Glomerular endothelial cell (primary cell): Measurements from ENCODE around the gene AHSG. TPM values are rescaled to one million over a fixed set of nuclear protein-coding genes. Genes with fewer than 3 reads are reported as not detected.
"Not testable (repeated sequence)": the region's sequence is repeated elsewhere in the genome, so short reads cannot be mapped to it uniquely, and the experiment has no call there.

Experiments used
- DNase-seq: peaks from one replicate; pipeline ENCODE4 v3.0.0-alpha.2; 2011; ENCODE audit warnings: low read depth, low spot score; ENCODE audit errors: extremely low read depth
- total RNA-seq: library from RNA; depleted of rRNA; stranded (reverse); fragments of >200 nt; gene quantifications from 2 replicates; pipeline ENCODE4 v1.2.3, GENCODE V29; 2015

The AHSG gene, protein sequence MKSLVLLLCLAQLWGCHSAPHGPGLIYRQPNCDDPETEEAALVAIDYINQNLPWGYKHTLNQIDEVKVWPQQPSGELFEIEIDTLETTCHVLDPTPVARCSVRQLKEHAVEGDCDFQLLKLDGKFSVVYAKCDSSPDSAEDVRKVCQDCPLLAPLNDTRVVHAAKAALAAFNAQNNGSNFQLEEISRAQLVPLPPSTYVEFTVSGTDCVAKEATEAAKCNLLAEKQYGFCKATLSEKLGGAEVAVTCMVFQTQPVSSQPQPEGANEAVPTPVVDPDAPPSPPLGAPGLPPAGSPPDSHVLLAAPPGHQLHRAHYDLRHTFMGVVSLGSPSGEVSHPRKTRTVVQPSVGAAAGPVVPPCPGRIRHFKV
- total RNA-seq, result not detected in 2 replicates

DNA sequence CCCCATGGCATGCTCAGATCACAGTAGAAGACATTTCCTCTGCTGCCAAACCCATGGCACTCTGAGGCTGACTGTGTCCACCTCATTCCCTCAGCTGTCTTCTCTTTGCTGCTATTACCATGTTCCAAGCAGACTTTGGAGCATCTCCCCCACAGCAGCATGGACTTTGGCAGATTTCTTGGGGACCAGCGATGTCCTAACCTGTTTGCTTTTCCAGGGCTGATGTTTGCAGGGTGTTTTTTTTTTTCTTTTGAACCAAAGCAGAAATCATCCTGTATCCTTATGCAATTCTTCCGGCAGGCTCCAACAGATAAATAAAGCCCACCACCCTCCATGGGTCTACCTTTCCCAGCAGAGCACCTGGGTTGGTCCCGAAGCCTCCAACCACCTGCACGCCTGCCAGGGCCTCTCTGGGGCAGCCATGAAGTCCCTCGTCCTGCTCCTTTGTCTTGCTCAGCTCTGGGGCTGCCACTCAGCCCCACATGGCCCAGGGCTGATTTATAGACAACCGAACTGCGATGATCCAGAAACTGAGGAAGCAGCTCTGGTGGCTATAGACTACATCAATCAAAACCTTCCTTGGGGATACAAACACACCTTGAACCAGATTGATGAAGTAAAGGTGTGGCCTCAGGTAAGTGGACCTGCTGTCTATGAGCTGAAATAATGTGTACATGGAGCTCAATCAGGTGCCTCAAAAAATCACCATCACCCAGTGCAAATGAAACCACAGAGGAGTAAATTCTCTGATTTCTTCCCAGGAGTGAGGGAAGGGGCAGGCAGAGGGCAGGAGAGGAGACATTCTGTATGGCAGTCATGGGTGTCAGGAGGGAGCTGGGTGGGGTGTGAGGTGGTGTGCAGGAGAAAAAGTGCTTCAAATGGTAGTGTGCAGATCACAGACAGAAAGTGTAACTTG, at the start of gene AHSG:
TSS of gene AHSG (plus strand) at position 340 of the 916 bp plus-strand sequence. CDS start at position 422, 82 bp downstream.
- DNase-seq, result no peak

DNA sequence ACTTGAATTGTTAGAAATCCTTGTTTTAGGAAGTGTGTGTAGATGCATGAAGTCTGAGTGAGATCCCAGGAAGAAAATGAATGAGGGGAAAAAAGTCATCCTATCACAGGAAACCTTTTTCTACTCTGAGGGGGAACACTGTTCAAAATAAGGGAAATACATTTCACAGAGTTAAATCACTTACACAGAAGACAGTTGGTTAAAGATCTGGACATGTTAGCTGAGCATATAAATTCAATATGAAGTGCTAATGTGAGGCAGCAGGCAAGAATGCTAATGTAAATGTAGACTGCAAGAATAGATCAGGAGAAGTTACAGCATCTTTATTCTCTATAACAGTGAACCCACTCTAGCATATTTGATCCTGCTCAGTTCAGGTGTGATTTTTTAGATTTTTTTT, 48.3 kb upstream of the AHSG start:
- no peak for DNase-seq

DNA sequence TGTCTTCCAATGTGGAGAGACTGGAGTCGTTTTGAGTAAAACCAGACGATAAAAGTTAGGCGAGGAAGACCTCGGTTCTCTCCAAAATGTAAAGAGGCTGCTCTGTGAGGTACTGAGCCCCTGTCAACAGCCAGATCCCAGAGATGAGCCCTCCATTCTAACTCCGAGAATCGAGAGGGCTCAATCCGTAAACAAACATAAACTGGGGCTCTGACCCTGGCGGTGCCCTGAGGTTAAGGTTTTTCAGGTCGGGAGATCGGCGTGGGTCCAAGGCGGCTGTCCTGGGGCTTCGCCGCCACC, 46.1 kb upstream of the AHSG start:
- no peak for DNase-seq

DNA sequence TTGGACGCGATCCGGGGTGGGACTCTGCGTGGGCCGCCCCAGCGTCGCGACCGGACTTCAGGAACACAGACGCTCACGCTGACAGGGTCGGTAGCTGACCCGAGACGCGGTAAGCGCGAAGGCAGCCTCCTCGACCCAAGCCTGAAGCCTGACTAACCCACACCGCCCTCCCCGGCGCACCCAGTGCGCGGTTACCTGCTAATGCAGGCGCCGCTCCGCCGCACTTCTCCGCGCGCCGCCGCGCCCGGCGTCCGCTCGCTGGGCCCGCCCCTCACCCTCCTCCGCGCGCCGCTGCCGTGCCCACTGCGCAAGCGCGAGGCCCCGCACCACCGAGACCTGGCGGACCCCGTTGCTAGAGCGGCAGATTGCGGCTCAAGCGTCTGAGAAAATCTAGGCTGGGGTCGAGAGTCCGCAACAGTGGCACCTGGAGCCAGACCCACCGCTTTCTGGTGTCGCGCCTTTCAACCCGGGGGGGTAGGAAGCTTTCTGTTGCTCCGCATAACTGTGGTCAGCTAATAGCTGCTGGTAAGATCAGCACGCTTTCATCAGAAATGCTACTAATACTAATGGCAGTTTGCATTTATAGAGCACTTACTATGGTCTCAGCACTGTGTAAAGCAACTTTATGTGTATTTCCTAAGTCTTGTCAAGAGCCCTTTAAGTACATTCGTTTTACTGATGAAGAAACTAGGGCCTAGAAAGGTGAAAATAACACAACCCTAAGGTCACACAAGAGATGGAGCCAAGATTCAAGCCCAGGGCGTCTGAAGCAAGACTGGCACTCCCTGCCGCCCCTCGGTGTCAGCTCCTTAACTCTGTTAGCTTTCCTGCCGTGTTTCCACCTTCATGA, 45.6 kb upstream of the AHSG start, which contains the start of gene TBCCD1:
TSS of gene TBCCD1 (minus strand) at position 268 of the 850 bp plus-strand sequence. CDS start 3,010 bp downstream, outside the sequence.
- DNase-seq, result peak; percentile 44

DNA sequence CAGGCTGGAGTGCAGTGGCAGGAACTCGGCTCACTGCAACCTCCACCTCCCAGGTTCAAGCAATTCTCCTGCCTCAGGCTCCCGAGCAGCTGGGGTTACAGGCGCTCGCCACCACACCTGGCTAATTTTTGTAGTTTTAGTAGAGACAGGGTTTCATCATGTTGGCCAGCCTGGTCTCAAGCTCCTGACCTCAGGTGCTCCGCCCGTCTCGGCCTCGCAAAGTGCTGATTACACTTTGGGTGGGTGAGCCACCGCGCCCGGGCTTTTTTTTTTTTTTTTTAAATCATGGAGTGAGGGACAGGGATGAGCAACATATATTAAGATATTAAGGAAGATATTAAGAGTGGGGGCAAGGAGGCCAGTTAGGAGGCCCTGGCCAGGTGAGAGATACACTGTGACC, 43.5 kb upstream of the AHSG start:
- not testable (repeated sequence) for DNase-seq

DNA sequence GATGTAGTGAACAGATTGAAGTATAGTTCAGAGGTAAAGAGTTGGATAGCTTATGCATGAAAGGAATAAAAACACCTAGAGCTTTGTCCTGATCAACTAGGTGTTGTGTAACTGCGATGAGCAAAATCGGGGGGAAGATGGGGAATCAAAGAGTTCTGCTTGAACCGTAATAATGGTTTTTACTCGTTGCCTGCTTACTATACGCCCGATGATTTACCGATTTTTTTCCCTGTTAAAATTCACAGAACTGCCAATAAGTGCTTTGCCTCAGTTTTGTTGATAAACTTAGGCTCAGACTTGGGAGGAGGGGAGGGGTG, 43.1 kb upstream of the AHSG start:
- no peak for DNase-seq

DNA sequence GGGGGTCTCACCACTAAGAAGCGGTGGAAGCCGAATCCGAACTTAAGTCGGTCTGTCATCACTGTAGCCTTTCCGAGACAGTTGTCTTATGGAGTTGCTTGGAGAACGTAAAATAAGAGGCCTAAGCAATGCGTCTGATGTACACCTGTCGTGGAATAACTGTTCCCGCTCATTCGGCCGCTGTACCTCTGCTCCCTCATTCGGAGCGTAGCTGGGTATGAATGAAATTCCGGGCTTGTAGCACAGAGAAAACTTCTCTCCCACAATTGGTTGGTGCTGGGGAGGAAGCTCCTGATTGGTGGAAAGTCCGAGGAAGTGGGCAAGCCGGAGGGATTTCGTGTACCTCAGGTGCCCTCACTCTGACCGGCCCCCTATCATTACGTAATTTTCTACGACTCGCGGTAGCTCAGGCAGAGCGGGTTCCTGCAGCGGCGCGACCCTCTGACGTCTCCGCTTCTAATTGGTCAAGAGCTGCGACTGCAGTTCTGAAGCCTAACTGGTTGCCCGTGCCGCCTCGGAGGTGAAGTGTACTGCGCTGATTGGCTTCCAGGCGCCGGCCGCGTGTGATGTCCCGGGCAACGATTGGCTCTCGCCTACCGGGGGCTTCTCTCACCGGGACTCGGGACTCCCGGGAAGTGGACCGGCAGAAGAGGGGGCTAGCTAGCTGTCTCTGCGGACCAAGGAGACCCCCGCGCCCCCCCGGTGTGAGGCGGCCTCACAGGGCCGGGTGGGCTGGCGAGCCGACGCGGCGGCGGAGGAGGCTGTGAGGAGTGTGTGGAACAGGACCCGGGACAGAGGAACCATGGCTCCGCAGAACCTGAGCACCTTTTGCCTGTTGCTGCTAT, 42.5 kb upstream of the AHSG start, which contains the start of gene DNAJB11:
TSS of gene DNAJB11 (plus strand) at position 625 of the 845 bp plus-strand sequence. CDS start at position 803, 178 bp downstream.
- peak; percentile 97 for DNase-seq

DNA sequence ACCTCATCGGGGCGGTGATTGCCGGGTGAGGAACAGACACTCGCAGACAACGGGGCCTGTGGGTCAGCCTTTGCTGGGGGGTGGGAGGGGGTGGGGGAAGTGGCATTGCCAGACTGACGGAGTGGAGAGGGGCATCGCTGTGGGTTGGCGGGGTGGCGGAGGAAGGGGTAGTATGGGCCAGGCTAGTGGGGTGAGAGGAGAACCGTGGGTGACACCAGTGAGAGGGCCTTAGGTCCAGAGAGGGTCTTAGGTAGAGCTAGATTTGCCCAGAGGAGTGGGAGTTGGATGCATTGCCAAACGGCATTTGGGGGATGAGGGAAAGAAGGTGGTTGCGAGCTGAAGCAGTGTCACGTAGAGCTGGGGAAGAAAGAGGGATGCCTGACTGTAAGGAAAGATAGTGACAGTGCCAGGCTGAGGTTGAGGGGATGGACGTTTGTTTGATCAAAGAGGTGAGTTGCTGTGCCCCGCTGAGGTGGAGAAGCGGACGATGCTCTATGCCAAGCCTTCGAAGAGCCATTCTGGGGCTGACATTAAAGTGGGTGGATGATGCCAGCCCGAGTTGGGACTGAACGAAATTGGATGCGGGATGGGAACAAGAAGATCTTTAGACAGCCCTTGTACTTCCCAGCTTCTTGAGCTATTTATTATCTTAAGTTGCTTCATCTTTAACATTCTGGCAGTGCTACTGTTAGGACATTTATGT, 41.8 kb upstream of the AHSG start:
- no peak for DNase-seq

DNA sequence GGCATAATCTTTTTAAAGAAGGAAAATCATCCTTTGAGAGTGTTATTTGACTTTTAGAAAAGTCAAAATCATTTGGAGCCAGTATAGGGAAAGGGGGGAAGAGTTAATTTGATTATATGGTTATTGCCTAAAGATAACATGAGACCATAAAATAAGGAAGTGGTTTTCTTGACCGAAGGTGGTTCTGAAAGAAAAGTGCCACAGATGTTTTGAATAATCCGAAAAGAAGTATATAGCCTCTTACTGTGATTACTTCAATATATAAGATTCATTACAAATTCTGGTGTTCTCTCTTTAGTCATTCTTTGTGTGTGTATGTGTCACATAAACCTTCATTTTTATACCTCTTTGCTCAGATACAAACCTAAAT, 41.2 kb upstream of the AHSG start:
- no peak for DNase-seq

DNA sequence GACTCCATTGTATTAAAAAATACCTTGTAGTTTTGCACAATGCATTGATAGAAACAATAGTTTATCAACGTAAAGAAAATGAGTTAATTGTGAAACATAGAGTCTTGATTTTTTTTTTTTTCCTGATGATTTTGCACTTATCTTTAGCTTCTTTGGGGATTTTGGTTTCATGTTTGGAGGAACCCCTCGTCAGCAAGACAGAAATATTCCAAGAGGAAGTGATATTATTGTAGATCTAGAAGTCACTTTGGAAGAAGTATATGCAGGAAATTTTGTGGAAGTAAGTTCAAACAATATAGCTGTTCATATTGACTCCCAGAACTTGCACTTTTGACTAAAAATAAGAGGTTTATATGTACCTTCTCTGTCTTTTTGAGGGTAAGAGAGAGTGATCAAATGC, 35.3 kb upstream of the AHSG start:
- DNase-seq, result no peak

DNA sequence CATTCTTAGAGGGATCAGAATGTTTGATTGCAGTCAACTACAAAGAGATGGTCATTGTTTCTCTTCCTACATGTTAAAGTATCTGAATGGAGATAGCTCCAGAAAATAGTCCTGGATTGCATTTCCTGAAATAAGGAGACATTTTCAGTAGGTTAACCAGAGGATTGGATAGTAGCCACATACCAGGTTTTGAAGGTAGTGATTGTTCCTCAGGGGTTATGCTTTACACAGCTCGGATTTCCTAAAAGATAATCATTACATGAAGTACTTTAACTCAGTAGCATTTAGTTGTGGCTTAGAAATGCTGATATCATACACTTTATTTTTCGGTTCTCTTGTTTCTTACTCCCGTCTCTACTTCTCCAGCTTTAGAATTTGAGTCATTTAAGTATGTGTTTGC, 32.1 kb upstream of the AHSG start:
- DNase-seq, result no peak

DNA sequence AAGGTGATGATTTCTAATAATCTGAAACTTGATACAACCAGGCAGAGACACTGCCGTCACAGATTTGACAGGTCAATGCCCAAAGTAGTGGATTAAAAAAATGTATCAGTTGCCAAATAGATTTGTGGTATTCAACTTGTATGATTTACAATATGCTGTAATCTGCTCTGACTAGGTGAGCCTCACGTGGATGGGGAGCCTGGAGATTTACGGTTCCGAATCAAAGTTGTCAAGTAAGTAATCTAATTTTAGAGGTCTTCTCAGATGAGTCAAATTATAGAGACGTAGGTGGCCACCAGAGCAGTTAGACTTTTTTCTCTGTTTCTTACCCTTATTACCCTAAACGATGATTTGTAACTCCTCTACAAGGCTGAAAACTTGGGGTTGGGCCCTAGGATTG, 30.3 kb upstream of the AHSG start:
- no peak for DNase-seq

DNA sequence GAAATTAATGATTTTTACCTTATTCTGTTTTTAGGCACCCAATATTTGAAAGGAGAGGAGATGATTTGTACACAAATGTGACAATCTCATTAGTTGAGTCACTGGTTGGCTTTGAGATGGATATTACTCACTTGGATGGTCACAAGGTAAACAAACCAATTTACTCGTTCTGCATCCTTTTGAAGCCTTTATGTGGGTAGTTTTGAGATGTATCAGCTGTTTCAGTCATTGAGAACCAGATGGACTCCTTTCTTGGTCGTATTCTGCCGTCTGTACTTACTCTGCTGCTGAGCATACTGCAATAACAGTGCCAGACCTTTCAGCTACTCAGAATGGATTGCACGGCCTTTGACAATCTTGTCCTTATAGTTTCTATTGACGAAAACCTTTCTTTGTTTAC, 29.0 kb upstream of the AHSG start:
- DNase-seq, result no peak

DNA sequence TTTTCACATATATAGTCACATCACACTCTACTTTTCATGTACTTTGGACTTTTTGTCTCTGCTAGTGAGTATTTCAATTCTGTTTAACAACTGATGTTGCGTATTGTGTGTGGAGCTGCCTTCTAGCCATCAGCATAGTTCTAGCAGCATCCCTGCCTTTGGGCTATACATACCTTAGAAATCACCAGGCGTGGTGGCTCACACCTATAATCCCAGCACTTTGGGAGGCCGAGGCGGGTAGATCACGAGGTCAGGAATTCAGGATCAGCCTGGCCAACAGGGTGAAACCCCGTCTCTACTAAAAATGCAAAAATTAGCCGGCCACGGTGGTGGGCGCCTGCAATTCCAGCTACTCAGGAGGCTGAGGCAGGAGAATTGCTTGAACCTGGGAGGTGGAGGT, 26.6 kb upstream of the AHSG start:
- not testable (repeated sequence) for DNase-seq

DNA sequence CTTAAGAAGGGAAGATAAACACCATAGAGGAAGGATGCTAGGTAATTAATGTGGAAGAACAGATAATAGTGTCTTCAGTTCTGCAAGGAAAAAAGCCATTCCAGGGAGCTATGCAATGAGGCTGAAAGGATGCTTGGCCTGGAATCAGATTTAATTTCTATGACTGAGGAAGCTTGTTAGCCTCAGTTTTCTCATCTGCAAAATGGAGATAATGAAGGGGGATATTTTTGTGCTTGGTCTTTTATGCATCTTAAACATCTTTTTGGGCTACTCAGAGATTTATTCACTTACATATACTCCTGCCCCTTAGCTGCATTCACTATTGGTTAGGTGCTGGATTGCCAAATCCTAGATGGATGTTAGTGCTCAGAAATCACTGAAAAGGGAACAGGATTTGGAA, 25.7 kb upstream of the AHSG start:
- no peak for DNase-seq

DNA sequence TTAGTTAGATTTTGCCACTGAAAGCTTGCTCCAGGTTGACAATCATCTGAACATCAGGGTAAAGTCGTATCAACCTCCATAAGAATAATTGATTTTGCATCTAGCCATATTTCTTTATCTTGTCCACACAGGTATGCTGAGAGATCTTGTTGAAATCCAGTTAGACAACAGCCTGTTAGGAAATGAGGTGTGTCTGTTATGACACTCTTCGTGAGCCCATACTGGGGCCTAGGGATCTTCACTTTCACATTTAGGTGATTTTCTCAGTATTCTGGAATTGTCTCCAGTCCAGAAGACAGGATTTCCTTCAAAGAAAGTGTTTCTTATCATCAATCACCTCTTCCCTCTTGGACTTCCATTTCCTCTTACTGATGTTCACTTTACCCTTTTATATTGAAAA, 24.2 kb upstream of the AHSG start:
- no peak for DNase-seq

DNA sequence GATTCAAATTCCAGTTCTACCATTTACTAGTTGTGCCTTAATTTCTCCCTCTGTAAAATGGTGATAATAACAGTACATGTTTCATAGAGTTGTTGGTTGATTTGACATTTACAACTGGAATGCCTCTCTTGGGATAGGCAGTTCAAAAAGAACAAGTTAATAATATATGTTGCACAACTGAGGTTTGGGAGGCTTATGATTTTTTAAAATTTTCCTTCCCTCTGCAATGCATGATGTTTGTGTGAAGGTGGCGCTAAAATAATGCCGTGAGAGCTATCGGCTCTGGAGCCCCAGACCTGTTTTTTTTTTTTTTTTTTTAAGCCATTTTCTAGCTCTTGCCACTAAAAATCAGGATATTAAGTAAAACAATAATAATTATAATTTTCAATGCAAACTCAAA, 23.7 kb upstream of the AHSG start:
- DNase-seq, result no peak

DNA sequence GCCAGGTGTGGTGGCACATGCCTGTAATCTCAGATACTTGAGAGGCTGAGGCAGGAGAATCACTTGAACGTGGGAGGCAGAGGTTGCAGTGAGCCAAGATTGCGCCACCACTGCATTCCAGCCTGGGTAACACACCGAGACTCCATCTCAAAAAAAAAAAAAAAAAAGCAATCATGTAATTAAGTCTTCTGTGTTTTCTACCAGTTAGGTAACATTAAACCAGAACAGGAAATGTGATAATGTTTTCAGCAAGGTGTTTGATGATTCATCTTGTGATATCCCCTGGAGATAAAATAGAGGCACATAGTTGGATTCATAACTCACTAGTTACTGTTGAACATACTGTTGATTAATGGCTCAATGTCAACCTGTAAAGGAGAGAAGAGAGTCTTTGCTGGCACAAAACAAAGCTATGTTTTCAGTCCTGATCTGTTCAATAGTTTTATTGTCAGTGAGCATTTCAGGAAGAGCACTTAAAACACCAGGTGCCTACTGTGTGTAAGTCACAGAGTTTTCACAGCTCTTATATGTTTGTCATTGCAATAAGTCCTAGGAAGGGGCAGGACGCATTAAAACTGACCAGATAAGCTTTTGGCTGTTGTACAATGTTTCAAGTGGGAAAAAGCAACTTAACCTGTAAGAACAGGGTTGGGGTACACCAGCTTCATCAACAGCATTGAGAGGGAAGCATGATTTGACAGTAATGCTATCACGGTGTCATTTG, 22.8 kb upstream of the AHSG start:
- no peak for DNase-seq
